T-helper 9 cell (primary cell): ENCODE measurements around the gene ADCY5.

Source experiments
- DNase-seq: peaks from one replicate; pipeline ENCODE4 v3.0.0-alpha.2; 2020

Gene ADCY5

DNA sequence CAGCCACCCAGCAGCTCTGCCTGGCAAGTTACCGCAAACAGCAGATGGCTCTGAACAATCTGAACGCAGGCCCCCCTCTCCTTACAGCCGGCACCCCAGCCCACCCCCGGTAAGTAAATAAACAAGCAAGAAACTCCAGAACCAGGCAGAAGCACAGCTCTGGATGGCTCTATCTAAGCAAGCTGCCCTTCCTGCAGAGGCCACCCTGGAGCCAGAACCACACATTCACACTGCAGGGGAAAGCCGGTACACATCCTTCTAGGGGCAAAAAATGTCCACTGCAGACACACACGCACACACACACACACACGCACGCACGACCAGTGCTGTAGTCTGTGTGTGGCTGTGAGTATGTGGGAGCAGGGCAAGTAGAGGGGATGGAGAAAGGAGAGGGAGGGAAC is 63.9 kb downstream of the ADCY5 start:
- DNase-seq = no peak

DNA sequence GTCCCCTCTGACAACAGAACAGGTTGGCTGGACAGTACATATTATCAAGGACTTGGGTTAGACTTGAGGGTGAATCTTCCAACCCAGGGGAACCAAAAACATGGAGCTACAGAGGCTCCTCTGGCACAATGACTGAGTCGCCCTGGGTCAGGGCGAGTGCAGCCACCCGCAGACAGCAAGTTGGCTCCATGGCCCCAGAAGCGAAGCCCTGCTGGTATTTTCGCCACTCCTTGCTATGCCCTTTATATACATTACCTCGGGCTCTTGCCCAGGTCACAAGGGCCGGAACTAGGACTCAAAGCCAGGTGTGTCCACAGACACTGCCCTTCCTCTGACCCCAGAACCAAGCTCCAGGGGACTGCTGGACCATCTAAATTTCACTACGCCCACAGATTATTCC is 64.6 kb downstream of the ADCY5 start:
- DNase-seq = no peak

DNA sequence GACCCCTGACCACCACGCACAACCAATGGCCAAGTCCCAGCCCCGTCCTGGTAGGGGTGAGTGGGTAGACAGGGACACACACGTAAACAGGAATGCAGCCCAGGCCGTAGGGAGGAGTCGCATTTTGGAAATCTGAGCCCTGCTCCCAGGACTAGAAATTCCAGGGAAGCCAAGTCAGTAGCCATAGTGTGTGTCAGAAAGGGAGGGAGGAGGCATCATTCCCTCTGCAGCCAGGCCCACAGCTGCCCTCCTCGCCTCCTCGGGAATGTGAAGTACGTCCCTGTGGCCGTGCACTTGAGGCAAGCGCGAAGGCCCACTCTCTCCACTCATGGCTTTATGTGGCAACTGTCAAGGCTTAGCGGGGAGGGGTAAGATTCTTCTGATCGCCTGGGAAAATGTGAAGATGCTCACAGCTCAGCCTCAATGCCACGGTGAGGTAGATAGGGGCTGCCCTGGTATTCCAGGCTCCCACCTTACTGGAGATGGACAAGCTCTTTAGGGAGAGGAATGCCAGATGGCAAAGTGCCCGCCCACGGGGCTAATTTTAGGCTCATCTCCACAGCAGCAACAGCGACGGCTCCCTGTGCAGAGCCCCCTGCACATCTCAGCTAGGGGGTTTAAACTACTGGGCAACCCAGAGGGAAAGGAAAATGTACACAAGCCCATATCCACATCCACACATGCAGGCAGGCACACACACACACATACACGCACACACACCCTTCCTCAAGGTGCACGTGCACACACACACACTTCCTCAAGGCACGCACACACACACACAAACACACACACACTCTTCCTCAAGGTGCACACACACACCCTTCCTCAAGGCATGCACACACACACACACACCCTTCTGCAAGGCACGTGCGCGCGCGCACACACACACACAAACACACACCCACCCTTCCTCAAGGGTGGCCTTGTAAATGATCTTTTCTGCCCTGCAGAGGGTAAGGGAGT is 65.5 kb downstream of the ADCY5 start:
- no peak for DNase-seq

DNA sequence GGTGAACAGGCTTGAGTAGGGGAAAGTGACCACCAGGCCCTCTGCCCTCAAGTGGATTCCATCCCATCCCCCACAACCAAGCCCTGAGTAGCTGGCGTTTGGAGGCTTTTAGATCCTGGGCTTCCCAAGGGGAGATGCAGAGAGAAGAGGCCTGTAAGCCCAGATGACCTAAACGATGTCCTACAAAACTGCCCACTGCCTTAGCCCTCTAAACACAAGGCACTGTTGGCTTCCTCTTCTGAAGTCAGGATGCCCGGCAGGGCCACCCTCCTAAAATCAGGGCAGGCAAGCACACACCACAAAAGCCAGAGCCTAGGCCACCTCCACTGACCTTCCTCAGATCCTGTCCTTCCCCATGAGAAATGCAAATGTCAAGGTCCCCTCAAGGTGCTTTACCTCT is 68.6 kb downstream of the ADCY5 start:
- DNase-seq = no peak

DNA sequence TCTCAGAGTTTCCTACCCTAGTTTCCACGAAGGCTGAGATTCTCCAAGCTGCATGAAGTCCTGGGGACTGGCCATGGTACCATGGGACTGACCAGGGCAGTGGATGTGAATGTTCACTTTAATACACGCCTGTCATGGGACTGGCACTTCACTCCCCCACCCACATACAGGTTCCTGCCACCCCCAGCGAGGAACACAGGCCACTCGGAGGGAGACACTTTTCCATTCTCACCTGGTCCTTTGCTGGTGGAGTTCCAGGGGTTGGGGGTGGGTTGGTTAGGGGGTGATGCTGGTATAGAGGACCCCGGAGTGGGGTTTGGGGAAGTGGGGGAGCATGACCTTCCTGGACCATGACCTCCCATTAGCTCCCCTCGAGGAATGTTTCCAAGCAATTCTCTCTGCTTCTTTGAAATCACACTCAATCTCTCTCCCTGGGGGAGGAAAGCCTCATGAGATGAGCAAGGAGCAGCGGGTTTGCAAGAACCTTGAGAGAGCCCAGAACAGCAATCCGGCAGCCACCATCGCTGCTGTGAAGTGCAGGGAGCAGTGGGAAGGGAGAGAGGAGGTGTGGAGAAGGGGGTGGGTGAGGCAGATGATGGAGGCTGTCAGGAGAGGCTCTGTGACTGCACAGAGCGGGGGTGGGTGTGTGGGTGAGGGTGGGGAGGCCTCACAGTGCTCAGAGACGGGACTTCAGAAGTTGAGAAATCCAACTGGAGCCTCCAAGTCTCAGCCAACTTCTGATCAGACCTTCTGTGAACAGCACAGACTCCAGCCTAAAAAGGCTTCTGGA is 69.7 kb downstream of the ADCY5 start:
- DNase-seq = no peak

DNA sequence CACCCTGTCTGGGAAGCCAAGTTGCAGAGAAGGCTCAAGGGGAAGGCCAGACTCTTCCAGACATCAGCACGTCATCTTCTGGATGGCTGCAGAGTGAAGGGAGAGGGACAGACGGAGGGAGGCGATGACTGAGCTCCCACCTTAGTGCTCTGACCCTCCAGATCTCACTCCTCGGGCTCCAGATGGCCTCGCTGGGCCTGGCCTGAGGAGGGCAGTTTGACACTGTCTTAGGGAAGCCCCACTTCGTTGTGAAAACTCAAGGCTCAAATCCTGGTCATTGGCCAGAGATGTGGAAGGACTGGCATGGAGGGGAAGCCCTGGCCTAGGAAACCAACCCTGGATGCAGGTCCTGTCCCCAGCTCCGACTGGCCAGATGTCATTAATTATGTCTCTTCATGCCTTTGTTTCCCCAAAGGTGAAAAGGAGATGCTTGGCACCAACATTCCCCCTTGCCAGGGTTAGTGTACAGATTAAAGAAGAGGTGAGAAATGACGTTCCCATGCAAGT is 70.4 kb downstream of the ADCY5 start:
- DNase-seq = no peak

DNA sequence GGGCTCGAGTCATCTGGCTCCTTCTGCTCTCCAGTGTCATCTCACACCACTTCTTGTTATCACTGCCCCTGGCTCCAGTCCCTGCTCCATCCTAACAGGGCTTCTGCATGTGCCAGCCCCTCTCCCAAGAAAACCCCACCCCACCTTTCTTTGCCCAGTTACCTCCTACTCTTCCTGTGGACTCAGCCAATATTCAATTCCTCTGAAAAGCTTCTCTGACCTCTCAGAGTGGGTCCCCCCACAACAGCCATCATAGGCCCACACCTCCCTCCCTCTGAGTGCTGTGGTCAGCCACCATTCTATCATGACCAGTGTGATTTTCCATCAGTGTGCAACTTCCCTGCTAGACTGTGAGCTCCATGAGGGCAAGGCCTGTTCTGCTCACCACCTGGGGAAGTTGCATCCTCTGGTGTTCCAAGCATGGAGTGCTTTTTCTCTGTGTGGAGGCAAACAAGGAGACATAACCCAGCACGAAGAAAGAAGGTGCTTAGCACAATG is 71.6 kb downstream of the ADCY5 start:
- DNase-seq = no peak

DNA sequence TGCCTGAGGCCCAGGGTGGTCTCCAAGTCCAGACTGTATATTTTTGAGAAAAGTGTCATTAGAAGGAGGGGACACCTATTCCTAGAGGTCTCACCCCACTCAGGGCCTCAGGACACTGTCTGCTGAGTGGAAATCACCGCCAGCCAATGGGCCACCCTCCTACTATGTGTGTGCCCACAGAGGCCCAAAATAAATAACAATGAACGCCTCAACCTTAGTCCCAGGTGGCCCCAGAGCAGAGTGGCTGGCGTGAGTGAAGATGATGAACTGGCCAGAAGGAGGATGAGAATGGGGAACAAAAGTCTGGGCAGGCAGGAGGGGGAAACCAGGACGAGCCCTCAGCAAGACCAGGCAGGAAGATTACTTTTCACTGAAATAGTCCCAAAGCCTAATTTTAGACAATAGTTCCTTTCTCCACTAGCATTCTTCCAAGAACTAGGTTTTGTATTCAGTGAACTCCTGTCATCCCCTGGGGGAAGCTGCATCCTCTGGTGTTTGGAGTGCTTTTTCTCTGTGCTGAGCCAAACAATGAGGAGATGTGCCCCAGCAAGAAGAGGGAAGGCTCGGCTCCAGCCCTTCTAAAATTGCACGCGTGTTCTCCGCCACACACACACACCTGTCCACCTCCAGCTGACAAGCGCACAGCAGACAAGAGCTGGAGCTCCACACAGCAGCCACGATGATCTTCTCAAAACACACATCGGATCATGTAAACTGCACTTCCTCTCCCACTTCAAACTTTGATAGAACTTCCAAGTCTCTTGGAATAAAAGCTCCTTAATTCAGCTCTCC is 72.2 kb downstream of the ADCY5 start:
- no peak for DNase-seq

DNA sequence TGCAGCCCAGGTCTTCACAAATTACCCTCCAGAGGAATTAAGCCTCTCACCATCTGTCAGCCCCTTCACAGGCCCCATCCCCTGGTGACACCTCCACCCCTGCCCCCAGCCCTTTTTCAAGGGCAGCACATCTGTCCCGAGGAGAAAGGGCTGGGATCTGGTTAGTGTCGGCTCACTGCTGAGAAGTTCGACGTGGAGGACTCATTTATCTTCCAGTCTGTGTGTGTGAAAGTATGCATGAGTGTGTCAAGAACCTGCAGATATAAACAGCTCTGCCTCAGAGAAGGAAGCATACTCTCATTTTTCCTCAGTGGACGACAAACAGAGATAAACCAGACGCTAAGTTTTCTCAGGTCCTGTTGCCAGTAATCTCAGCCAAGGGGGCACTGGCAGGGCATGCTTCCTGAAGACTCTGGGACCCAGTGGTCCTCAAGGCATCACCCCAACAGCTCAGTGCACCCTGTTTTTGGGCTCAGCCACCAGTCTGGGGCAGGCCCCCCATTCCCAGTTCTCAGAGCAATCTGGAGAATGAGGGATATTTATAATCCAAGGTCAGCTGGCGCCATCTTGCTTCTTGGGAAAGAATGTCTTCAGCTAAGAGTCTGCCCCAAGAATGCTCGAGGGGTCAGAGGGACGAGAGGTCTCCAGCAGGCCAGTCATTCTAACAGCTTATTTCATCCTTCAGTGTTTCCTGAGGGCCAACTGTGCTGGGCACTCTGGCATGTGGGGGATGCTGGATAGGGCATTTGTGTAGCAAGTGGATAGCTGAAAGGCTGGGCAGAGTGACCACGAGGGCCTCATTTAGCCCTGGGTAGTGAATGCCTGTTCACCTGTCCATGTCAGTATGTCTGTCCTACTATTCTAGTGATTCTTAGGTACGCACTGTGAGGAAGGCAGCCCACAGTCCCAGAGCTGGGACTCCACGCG is 73.6 kb downstream of the ADCY5 start:
- no peak for DNase-seq

DNA sequence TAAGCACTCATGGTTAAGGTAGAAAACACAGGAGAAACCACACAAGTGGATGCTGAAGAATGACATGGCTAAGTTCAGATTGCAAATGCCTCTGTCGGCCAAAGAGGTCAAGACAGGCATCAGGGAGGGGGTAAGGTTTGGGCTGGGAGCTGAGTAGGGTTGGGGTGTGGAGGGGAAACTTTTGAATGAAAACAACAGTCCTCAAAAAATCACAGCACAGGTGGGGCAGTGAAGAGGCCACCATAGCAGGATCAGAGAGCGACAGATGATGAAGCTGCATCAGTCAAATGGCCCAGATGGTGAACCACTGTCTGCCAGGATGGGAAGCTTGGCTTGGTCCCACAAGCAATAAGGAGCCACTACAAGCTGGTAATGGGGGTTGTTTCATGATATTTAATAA is 74.9 kb downstream of the ADCY5 start:
- DNase-seq = no peak

DNA sequence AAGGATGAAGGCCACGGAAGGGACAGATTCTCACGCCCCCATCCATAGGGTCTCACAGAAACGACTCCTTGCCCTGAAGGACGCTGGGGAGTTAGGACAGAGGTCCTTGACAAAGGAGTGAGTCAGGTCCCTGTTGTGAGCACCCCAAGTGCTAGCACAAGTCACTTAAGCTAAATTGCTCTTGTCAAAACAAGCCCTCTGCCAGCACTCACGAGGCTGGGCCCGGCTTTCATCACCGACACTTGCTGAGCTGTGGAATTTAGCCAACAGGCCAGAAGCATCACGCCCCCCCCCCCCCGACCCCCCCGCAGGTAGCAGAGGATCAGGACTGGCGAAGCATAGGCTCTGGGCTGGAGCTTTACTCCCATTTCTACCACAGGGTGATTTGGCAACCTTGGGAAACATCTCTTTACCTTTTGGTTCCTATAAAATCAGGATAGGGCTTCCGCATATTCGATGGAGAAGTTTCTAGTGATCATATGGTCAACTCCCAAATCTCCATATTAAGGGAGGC is 75.4 kb downstream of the ADCY5 start:
- no peak for DNase-seq

DNA sequence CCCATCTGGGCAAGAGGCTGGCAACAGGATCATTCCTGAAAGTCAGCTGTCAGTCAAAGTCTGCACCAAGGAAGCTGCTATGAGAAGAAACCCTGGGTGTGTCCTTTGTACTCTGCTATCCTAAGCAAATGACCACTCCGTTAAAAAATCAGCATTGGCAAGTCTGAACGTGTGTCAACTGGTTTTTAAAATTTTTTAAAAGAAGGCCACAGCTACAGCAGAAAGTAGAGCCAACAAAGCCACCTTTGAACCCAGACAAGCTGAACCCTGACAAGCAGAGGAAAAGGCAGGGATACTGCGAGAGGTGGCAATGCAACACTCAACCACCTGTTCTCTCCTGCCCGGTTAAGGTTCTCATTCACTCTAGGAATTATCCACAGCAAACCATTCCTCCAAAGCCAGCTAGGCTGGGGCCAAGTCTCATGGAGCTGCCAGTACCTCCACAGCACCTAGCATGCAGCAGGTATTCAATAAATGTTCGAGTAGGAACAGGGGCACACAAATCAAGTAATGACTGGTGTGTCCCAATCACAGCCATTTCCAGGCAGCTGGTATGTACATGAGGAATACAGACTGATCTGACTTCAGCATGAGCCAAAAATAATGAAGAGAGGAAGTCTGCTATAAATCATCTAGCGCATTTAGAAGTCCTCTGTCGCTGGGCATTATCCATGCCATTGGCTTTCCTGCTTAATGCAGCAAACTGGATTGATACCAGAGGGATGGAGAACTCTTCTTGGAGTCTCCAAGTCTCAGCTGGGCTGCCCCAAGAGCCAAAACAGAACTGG is 76.0 kb downstream of the ADCY5 start:
- no peak for DNase-seq

DNA sequence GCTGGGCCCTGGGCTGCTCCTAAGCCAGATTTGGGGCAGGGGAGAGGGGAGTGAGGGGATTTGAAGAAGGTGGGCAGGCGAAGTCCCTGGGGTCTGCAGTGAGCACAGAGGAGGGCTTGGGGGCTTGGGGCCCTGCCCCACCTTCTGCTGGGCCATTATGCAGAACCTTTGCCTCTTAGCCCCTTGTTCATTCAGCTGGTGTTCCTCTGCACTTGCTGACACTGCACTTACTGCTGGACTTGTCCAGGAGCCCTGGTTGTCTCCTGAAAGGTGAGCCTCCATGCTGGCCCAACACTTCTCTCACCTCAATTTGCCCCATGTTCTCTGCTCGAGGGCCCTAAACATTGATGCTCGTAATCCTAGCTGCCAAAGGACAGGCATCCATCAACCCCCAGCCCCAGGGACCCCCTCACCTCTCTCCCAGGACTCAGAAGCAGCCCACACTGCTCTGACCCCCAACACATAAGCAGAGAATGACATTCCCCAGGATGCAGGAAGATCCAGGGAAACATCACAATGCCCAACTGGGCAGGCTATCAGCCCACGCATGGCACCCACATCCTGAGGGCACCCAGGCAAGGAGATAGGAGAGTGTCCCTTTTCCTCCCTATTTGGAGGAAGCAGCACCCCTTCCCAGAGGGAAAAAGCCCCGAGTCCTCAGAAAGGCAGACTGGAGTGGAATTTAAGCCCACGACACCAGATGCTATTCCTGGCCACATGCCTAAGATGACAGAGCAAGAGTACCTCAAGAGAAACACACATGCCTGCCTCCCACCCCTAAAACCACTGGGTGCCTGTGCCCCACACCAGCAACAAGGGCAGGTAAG is 76.8 kb downstream of the ADCY5 start:
- DNase-seq = no peak

DNA sequence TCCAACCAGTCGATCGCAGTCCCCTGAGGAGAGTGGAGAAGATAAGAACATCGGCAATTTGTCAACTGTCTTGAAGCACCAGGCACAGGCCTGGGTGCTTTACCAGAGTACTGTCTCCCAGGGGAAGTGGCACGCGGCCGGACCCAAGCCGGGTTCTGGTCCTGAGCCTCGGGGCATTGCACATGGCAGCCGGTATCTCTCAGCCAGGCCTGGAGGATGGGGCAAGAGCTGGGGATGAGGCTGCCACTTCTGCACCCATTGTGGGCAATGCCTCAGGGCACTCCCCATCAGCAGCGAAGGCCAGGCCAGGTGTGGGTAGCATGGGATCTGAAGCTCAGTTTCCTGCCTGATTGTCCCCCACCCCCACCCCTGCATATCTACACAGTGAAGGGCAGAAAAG is 77.5 kb downstream of the ADCY5 start:
- DNase-seq = no peak

DNA sequence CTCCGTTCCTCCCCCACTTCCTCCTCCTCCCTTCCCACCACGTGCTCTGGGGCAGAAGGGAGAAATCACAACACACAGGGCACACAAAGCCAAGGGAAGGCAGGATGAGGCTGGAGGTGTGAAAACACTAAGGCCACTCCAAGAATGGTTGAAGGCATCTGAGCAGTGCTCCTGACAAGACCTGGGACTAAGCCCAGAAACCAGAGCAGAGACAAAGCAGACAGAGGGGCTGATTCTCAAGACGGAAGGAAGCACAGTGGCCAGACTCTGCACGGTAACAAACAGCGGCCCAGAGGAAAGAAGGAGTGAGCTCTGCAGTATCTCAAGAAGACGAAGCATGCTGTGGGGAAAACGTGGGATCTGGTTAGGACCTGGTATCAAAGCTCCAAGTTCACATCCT is 78.1 kb downstream of the ADCY5 start:
- DNase-seq = no peak

DNA sequence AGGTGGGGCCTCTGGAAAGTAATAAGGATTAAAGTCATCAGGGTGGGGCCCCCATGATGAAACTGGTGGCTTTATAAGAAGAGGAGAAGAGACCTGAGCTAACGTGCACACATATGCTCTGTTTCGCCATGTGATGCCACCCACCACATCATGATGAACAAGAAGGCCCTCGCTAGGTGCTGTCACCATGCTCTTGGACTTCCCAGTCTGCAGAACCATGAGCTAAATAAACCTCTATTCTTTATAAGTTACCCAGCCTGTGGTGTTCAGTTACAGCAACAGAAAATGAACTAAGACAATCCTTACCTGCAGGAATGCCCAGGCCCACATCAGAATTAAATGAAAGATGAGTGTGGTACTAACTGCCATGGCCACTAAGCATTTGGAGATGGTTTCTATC is 79.8 kb downstream of the ADCY5 start:
- DNase-seq = no peak

DNA sequence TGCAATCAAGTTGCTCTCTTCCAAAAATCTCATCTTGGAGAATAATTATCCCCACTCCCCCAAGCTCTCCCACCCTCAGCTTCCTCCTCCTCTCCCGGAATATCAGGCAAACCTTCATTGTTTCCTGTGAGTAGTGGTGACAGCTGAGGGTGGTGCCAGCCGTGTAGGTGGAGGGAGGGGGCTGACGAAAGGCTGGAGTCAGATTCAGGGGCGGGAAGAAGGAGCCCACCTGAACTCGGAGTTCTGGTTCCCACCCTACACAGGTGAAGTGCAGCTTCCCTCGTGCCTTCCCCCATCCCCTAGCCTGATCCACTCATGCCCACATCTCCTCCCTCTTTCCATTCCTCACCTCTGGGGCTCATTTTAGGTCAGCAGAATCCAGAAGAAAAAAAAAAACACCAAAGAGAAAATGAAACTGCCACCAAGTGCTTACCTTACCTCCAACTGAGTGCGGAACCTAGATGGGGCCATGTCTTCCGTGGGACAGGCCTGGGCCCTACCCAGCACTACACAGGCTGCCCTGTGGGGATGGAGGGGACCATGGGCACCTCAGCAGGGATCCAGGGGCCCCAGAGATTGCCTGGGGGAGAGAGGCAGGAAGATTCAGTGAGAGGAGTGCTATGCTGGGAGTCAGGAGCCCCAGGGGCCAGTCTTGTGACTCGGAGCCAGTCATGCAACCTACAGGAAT is 81.3 kb downstream of the ADCY5 start:
- no peak for DNase-seq

DNA sequence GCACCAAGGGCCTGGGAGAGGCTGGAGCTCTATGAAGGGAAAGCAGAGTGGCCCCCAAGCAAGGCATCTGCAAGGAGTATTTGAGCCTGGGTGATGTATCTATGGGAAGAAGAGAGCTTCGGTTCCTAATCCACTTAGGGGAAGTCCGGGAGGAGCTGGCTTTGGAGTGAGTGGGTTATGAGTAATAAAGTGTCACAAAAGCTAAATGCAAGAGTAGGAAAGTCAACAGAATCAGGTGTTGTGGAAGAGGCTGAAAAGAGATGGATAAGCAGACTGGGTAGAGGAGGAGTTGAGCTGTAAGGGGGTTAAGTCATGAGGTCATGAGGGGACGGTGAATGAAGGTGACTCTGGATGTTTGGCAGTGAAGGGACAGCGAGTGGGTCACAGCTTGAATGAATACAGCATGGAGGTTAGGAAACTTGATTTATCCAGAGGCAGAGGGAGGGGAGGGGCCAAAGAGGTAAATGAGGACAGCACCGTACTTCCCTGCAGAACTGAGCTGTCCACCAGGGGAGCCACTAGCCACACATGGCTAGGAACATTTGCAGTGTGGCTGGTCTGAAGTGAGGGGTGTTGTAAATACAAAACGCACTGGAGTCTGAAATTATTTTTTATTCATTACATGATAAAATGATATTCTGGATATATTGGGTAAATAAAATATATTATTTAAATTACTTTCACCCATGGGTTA is 83.3 kb downstream of the ADCY5 start:
- DNase-seq = no peak
